Activated CD4-positive, alpha-beta T cell treated with anti-CD3 and anti-CD28 coated beads, Interleukin-2, amount 50 U/mL, for 1 hour (primary cell): ENCODE data around the gene RNF10.
A peak's percentile ranks its signal among the peaks of the same experiment; 100 is the strongest.
"Not testable (repeated sequence)": the region's sequence is repeated elsewhere in the genome, so short reads cannot be mapped to it uniquely, and the experiment has no call there.

ENCODE experiments used
- DNase-seq: peaks from one replicate; pipeline ENCODE4 v3.0.0-alpha.2; 2020

RNF10 gene

DNA sequence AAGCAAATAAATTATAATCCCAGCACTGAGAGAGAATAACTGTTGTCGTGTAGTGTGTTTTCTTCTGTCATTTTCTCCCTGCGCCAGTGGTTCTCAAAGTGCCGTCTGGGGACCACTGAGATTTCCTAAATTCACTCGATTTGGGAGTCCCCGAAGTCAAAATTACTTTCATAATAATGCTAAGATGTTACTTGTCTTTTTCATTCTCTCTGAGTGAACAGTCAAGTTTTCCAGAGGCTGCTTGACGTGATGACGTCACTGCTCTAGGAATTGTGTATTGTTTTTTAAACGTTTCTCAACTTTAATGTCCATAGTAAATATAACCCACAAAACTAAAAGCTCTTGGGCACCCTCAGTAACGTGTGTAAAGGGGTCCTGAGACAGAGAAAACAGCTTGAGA lies 47.8 kb downstream of the RNF10 start:
- DNase-seq, result no peak

DNA sequence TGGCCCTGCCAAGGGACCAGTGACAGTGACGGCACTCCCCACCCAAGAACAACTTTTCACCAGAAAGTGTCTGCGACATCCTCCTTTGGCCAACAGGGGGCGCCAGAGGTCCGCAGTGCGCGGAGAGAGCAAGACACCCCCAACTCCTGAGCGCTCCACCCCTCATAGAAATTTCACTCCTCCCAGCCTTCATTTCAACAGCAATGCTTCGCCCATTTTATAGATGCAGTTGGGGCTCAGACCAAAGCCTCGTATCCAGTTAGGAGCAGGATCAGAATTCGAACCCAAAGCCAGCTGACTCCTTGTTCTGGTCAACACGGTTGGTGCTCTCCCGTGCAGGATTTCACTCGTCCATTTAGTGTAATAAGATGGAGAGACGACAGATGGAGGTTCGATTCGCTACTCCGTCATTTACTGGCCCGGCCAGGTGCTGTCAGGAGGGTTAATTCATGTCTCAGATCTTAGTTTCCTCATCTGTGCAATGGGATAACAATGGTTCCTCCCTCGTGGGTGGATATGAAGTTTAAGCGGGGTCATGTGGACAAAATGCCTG lies 49.4 kb downstream of the RNF10 start:
- DNase-seq, result peak; percentile 88

DNA sequence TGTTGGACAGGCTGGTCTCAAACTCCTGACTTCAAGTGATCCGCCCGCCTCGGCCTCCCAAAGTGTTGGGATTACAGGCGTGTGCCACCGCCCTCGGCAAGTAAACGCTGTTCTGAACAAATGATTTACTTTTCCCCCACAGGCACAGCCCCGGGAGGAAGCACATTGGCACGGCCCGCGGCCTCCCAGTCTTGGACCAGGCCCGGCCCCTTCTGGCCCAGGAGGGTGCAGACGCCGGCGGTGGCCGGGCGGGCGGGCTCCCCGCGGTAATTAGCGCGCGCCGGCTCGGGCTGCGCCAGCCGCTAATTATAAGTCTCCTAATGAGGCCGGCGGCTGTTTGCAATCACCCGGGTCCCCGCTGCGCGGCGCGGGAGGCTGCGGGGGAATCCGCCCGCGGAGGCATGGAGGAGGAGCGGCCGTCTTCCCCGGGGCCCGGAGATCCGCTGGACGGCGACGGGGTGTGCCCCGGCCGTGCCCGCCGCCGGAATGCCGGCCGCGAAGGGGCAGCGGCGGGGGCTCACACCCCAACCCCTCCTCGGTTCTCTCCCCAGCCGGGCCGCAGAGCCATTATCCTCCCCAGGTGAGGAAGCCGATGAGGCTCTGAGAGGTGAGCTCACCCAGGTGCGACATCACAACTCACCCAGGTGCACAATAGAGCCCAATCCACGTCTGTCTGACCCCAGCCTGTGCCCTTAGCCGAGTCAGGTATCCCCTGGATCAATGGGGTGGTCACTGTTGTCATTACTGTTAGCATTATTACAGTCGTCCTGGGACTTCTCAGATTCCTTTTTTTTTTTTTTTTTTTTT lies 50.4 kb downstream of the RNF10 start:
- DNase-seq, result peak; percentile 58

DNA sequence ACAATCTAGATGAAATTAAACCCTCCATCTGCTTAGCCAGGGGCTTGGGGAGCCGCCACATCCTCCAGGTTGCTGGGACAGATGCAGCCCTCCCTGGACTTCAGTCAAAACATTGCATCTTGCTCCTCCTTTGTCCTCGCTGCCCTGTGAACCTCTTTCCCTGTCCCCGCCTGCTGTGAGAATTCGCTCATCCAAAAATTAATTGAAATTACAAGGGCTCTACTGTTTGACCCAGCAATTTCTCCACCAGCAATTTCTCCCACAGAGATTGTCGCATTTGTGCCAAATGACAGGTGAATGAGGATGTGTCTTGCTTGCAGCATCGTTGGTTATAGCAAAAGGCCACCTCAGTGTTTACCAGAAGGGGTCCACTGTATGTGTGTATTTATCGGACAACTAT lies 52.0 kb downstream of the RNF10 start:
- no peak for DNase-seq

DNA sequence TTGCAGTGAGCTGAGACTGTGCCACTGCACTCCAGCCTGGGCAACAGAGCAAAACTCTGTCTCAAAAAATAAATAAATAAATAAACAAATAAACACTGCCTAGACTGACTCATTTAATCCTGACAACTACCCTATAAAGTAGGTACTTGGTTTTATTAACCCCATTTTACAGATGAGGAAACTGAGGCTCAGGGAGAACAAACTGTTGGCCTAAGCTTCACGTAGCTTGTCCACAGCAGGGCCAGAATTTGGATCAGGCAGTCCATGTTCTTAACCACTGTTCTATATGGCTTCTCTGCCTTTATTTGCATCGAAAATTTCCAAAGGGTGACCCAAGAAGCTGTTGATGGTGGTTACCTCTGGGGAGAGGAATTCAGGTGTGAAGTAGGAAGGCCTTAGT lies 52.7 kb downstream of the RNF10 start:
- no peak for DNase-seq

DNA sequence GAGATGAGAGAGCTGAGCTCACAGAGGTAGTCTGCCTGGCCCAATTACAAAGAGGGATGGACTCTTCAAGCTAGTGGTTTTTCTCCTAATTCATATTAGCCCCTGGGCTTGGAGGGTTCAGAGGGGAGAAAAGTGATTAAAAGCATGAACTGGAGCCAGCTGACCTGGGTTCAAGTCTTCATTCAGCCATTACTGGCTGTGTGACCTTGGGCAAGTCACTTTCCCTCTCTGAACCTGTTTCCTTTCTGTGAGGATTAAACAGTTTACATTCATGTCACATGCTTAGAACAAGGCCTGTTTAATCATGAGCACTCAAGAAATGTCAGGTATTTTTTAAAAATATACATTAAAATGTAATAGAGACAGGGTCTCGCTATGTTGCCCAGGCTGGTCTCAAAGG lies 54.2 kb downstream of the RNF10 start:
- DNase-seq, result no peak

DNA sequence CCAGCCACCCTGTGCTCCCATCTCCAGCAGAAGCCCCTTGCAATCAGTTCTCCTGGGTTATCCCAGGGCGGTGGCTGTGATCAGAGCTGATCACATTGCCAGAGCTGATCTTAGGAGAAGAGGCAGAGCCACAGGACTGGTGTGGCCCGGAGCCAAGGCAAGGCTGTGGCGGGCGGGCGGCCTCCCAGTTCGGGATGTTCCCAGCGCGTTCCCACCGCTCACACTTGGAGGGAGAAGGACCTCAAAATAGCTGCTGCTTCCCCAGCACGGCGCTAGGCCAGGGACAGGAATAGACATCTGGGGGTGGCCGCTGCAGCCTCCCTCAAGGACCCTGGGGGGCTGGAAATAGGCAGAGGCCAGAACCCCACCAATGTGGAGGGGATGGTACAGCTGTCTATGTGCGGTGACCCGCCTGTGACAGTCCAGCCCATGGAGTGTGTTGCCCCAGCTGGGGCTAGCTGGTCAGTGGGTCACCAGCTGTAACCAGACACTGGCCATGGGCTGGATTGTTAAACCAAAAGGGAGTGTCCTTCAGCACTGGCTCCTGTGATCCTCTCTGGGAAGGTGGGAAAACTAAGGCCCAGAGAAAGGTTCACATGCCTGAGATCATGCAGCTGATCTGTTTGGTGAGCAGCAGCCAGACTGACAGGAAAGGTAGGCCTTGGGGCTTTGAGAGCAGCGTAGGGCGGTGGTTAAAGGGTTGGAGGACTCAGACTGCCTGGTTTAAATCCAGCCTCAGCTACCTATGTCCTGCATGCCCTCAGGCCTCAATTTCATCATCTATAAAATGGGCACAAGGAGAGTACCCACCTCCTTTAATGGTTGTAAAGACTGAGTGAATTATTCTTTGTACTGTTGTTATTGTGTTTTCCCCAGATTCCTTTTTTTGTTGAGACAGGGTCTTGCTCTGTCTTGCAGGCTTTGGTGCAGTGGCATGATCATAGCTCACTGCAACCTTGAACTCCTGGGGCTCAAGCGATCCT lies 55.1 kb downstream of the RNF10 start:
- no peak for DNase-seq

DNA sequence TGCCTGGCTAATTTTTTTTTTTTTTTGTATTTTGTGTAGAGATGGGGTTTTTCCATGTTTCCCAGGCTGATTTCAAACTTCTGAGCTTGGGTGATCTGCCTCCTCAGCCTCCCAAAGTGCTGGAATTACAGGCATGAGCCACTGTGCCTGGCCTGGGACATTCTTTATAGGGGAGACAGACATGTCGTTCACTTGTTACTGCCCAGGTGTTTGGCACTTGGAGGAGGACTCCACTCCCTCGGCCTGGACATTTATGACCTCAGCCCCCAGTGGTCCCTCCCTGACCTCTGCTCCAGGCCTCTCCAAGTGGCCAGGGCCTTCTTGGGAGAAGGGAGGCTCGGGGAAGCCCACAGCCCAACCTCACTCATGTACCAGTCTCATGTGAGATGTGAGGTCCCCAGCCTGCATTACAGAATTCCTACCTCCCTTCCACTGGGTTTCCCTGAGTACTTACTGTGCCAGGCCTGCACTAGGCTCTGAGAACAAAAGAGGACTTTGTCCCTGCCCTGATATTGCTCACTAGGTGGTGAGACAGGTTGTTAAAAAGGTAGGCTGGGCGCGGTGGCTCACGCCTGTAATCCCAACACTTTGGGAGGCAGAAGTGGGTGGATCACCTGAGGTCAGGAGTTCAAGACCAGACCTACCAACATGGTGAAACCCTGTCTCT lies 56.7 kb downstream of the RNF10 start:
- no peak for DNase-seq

DNA sequence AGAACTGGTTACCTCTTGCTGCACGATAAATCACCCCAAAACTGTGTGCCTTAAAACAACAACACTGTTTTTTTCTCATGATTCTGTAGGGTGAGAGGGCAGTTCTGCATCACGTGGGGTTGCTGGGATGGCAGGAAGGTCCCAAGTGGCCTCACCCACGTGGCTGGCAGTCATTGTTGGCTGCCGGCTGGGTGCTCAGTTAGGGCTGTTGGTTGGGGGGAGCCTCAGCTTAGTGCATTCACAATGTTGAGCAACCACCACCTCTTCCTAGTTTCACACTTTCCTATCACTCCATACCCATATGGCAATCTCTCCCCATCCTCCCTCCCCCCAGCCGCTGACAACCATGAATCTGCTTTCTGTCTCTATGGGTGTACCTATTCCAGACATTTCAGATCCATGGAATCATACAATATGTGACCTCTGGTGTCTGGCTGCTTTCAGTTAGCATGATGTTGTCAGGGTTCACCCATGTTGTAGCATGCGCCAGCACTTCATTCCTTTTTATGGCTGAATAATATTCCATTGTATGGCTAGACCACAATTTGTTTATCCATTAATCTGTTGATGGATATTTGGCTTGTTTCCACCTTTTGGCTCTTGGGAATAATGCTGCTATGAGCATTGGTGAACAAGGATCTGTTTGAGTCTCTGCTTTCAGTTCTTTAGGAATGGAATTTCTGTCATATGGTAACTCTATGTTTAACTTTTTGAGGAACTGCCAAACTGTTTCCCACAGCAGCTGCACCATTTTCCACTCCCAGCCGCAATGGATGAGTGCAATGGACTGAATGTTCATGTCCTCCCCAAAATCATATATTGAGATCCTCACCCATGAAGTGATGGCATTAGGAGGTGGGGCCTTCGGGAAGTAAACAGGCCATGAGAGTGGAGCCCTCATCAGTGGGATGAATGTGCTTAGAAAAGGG lies 58.2 kb downstream of the RNF10 start:
- DNase-seq, result no peak

DNA sequence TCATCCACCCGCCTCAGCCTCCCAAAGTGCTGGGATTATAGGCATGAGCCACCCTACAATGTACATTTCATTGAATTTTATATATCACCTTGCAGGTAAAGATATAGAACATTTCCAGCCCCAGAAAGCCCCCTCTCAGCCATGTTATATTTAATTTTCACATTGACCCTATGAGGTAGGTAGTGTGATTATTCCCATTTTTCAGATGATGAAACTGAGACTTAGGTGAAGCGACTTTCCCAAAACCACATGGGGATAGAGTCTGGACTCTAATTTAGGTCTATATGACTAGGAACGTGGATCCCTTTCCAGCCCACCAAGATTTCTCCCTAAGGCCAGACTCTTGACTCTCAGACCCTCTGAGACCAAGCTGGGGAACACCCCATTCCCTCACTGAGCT lies 62.7 kb downstream of the RNF10 start:
- no peak for DNase-seq

DNA sequence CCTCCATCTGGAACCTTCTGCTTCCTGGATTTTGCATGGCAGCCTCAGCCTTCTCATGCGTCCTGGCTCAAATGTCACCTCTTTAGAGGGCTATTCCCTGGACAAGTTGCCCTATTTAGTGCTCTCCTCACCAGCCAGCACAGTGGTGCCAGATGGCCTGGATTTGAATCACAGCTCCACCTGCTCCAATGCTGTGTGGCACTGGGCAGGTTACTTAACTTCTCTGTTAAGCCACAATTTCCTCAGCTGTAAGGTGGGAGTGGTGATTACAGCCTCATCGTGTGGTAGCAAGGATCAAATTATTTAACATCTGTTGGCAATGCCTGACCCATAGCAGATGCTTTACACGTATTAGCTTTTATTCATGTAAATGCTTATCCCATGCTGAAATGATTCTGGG lies 63.7 kb downstream of the RNF10 start:
- DNase-seq, result no peak

DNA sequence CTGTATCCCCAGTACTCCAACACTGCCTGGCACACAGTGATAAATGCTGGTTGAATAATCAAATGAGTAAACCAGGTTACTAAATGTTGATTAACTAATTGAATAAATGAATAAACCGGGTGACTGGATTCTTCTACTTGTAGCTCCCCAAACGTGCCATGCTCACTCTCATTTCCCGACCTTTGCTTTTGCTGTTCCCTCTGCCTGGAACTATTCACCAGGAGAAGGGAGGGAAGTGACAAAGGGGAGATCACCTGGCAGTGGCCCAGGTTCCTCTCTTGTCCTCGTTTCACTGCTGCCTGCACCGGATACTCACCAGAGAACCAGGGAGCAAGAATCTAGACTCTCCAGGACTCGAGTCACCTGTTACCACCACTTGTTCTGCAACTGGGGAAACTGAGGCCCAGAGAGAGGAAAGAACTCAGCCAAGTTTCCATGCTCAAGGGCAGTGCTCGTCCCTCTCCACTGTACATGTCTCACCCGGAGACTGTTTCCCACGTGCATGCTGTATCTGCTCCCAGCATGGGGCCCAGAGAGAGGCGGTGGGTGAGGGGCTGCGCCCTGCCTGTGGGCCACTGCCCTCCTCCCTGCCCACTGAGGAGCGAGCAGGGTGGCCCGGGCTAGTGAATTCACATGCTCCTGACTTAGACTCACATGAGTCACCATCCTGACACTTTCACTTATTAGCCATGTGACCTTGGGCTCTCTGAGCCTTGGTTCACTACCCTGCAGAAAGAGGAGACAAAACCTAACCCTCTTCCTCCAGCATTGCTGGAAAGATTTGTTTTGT lies 64.7 kb downstream of the RNF10 start:
- DNase-seq, result no peak

DNA sequence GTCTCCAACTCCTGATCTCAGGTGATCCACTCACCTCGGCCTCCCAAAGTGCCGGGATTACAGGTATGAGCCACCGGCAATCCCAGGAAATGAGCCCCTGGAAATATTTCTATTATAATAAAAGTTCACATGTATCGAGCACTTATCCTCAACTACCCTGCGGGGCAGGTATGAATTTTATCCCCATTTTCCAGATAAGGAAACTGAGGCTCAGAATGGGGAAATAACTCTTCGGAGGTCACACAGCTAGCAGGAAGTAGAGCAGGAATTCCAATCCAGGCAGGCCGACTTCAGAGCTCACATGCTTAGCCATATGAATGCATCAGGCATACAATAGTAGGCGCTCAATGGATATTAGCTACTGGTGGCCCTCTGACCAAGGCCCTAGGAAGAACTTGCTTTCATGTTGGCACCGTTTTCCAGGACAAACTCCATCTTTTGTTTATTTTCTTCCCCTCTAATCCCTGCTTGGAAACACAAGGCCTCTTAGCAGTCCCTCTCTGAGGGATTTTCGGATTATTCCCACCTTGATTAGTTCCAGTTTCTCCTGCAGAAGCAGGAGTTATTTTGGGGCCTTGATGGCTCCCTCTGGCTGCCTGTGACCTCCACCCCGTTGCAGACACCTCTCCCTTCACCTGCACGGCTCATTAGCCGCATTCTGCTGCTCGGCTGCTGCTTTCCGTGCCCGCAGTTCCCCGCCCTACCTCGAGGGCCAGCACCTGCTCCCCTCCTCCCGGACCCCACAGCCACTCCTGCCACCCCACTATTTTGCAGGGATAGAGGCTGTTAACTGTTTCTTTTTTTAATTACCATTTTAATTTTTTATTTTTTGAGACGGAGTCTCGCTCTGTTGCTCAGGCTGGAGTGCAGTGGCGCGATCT lies 65.8 kb downstream of the RNF10 start:
- DNase-seq, result no peak

DNA sequence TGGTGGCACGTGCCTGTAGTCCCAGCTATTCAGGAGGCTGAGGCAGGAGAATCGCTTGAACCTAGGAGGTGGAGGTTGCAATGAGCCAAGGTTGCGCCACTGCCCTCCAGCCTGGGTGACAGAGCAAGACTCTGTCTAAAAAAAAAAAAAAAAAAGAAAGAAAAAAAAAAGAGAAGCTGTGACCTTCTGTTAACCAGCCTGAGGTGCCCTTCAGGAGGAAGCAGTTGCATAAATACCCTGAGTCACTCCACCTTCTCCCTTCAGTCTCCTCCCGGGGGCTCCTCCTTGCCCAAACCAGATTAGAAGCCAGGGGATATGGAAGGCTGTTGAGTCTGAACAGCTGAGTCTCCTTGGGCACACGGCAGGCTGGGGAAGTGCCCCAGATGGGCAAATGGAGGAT lies 68.3 kb downstream of the RNF10 start:
- DNase-seq, result not testable (repeated sequence)

DNA sequence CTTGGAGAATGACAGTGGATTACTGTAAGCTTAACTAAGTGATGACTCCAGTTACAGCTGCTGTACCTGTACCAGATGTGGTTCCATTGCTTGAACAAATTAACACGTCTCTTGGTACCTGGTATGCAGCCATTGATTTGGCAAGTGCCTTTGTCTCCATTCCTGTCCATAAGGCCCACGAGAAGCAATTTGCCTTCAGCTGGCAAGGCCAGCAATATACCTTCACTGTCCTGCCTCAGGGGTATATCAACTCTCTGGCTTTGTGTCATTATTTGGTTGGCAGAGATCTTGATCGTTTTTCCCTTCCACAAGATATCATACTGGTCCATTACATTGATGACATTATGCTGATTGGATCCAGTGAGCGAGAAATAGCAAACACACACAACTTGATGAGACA lies 76.4 kb downstream of the RNF10 start:
- DNase-seq, result no peak

DNA sequence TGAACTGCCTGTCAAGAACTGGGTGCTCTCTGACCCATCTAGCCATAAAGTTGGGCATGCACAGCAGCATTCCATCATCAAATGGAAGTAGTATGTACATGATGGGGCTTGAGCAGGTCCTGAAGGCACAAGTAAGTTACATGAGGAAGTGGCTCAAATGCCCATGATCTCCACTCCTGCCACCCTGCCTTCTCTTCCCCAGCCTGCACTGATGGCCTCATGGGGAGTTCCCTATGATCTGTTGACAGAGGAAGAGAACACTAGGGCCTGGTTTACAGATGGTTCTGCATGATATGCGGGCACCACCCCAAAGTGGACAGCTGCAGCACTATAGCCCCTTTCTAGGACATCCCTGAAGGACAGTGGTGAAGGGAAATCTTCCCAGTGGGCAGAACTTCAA lies 77.4 kb downstream of the RNF10 start:
- DNase-seq, result not testable (repeated sequence)

DNA sequence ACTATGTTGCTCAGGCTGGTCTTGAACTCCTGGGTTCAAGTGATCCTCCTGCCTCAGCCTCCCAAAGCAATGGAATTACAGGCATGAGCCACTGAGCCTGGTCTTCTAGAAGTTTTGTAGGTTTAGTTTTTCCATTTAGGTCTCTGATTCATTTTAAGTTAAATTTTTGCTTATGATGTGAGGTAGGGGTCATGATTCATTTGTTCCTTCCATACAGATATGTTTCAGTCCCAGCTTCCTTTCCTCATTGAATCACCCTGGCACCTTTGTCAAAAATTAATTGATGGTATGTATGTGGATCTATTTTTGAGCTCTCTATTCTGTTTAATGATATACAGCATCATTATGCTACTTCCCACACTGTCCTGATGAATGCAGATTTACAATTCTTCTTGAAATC lies 80.7 kb downstream of the RNF10 start:
- no peak for DNase-seq

DNA sequence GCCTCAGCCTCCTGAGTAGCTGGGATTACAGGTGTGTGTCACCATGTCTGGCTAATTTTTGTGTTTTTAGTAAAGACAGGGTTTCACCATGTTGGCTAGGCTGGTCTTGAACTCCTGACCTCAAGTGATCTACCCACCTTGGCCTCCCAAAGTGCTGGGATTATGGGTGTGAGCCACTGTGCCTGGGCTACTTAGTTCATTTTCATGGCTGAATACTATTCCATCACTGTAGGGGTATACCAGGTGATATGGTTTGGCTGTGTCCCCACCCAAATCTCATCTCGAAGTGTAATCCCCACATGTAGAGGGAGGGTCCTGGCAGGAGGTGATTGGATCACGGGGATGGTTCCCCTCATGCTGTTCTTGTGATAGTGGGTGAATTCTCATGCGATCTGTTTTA lies 83.0 kb downstream of the RNF10 start:
- not testable (repeated sequence) for DNase-seq

DNA sequence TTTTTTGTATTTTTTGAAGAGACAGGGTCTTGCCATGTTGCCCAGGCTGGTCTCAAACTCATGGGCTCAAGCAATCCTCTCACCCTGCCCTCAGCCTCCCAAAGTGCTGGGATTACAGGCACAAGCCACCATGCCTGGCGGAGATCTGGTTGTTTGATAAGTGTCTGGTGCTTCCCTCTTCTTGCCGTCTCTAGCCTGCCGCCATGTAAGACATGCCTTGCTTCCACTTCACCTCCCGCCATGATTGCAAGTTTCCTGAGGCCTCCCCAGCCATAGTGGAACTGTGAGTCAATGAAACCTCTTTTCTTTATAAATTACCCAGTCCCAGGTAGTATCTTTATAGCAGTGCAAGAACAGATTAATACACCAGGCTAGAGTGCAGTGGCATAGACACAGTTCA lies 83.6 kb downstream of the RNF10 start:
- DNase-seq, result not testable (repeated sequence)
